Measurements from ENCODE around the gene GRIN1.
A peak's percentile ranks its signal among the peaks of the same experiment; 100 is the strongest.

GRIN1 gene

GRCh38 chr9:137180491-137180890, 41.5 kb downstream of the GRIN1 start:
- DNase-seq: no peak

DNA sequence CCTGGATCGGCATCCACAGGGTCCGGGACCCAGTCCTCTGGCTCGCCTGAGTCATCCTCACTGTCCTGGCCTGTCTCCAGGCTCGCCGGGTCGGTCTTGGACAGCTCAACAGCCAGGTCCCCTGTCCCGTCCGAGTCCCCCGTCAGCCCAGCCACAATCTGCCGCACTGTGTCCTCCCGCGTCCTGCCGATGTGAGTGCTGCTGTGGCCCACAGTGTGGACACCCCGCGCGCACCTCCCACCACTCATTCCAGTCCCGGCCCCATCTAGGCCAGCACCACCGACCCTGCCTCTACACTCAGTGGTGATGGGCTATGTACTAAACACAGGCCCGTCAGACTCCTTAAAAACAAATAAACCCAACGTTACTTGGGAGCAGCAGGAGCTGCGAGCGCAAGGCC, 42.7 kb downstream of the GRIN1 start:
- DNase-seq: no peak

DNA sequence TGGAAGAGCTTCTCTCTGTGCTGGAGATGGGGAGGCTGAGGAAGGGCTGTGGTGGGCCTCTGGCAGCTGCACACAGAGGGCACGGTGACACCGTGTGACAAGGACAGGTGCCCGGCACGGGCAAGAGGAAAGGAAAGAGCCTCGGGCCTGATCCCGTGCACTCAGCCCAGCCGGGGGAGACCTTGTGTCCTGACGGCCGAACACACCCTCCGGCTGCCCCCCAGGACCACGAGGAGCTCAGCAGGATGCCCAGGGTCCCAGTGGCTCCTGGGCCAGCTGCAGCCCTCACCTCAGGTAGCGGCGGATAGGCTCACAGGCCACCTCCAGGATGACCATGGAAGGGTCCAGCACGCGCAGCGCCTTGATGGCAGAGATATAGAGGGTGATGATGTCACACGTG, 43.9 kb downstream of the GRIN1 start:
- no peak for DNase-seq

DNA sequence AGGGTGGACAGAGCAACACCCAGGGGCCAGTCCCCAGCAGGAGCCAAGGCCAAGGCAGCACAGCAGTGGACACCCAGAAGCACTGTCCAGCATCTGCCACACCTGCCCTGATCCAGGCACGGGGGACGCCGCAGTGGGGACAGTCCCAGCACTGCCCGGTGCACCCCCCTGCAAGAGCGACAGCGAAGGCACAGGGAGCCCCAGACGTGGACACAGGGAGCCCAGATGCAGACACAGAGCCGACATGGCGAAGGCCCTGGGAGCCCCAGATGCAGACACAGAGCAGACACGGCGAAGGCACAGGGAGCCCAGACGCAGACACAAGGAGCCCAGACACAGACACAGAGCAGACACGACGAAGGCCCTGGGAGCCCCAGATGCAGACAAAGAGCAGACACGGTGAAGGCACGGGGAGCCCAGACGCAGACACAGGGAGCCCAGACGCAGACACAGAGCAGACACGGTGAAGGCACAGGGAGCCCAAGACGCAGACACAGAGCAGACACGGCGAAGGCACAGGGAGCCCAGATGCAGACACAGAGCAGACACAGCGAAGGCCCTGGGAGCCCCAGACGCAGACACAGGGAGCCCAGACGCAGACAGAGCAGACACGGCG, 45.1 kb downstream of the GRIN1 start:
- no peak for DNase-seq

- no peak for DNase-seq
Measured at GRCh38 chr9:137184881-137185660, 46.1 kb downstream of the GRIN1 start.

DNA sequence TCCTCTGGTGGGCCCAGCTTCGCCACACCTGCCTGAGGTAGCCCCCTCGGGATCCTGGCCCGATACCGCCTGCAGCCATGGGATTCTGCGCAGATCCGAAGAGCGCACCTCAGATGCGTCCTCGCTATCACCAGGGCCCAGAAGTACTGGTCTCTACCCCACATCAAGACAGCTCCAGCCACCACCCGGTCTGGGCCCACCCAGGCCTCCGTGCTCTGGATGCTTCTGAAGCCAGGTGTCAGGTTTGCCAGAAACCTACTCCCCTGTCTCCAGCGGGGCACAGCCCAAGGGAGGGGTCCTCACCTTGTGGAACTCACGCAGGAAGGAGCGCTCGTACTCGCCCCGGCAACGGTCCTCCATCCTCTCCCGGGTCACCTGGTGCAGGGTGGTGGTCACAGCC, 47.0 kb downstream of the GRIN1 start:
- DNase-seq: no peak

DNA sequence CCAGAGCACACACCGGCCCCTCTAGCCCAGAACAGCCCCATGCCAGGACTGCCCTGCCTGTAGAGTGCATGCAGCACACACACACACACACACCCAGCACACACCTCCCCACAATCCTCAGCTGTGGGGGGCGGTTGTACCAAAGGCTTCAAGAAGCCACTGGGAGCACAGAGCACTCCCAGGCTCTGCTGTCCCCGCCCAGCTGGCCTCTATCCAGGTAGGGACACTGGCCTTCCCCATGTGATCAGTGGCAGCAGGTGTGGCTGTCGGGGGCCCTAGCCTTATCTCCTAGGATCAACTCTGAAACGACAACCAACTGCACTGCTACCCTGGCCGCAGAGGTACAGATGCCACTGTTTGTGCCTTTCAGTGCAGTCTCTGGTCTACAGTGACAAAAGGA, 47.4 kb downstream of the GRIN1 start:
- no peak for DNase-seq

GRCh38 chr9:137187386-137187785, 48.4 kb downstream of the GRIN1 start:
- DNase-seq: no peak

GRCh38 chr9:137188086-137188489, 49.1 kb downstream of the GRIN1 start:
- DNase-seq: no peak

GRCh38 chr9:137188490-137189296, 49.7 kb downstream of the GRIN1 start, which contains the start of the genes ANAPC2 and SSNA1:
Gene ANAPC2 (minus strand): TSS chr9:137188560. CDS start chr9:137188532, 28 bp downstream.
Gene SSNA1 (plus strand): TSS chr9:137188676. CDS start chr9:137188727, 51 bp downstream.
- DNase-seq: peak; percentile 91

- no peak for DNase-seq
Measured at GRCh38 chr9:137189297-137190295, 50.6 kb downstream of the GRIN1 start.

GRCh38 chr9:137190315-137190856, 51.4 kb downstream of the GRIN1 start:
- DNase-seq: no peak

GRCh38 chr9:137191245-137191644, 52.3 kb downstream of the GRIN1 start:
- no peak for DNase-seq

GRCh38 chr9:137191691-137192447, 52.9 kb downstream of the GRIN1 start:
- no peak for DNase-seq

DNA sequence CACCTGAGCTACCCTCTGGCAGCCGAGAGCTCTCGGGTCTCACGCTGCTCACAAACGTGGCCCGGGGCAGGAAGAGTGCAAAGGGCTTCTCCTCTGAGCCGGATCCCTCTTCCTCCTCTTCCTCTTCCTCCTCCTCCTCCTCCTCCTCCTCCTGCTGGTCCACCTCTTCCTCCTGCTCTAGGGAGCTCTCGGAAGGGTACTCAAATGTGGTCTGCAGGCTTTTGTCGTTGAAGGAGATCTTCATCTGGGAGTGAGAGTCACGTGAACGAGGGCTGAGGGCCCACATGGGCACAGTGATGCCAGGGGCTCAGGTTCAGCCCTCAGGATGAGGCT, 53.5 kb downstream of the GRIN1 start:
- no peak for DNase-seq

- no peak for DNase-seq
Measured at GRCh38 chr9:137192859-137193258, 53.9 kb downstream of the GRIN1 start.

DNA sequence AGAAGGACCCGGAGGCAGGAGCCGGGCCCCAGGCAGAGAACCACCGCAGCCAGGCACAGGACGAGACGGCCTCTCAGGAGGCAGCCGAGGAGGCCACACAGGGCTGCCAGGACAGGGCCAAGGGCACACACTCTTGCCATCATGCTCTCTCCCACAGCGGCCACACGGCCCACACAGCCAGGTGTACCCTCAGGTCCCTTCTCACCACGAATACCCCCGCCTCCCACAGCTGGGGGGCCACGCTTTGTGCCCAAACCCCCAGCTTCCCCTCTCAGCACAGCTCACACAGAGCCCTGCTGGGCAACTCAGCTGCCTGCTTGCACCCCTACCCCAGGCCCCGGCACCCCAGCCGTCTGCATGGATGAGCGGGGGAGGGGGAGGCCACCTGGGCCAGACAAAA, 54.8 kb downstream of the GRIN1 start:
- no peak for DNase-seq

DNA sequence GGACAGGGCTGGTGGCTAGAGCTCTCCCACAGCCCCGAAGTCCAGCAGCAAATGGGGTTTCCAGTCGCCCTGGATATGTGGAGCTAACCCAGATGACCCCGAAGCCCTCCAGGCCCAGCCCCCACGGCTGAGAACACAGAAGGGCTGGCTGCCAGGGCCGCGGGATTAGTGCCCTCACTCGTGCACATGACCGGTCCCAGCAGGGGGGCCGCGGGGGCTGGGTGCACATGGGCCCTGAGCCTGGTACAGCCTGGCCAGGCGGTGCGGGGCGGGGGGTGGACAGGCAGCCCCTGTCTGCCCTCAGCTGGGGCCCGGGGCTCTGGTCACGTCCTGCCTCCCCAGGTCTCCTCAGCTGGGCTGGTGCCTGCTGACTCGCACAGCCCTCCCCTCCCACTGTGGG, 55.4 kb downstream of the GRIN1 start:
- no peak for DNase-seq

GRCh38 chr9:137194909-137195308, 56.0 kb downstream of the GRIN1 start:
- no peak for DNase-seq

DNA sequence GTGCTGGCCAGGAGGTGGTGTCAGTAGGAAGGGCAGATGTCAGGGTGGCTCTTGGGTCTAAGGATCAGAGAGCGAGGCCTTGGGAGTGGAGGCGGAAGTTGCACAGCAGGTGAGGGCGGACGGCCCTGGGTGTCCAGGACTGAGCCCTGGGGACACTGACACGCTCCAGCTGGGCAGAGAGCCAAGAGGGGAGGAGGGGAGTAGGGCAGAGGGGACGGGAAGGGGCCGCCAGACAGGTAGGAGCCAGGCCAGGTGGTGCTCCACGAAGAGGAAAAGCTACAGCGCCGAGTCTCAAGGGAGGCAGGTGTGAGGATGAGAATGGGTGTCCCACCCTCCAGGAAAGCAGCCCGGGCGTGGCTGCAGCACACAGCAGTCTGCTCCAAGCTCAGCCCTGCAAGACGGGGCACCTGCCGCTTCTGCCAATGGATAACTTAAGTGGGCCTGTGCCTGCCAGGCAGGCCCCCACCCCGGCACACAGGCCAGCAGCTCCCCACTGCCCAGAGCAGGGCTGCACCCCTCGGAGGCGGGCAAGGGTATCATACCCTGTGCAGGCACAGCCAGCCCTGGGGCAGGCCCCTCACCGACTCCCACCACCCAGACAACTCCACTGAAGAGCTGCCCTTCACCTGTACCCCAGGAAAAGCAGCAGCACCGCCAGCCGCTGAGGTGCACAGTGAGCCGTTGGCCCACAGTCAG, 56.7 kb downstream of the GRIN1 start:
- DNase-seq: no peak

Measured in CD4-positive, alpha-beta T cell treated with Interferon gamma for 1 hour (primary cell).